Fibroblast of peridontal ligament (primary cell): ENCODE data around the gene NDST1.

Experiments
- DNase-seq: peaks from one replicate; pipeline ENCODE4 v3.0.0-alpha.2; 2010; ENCODE audit errors: extremely low read depth

NDST1 gene

DNA sequence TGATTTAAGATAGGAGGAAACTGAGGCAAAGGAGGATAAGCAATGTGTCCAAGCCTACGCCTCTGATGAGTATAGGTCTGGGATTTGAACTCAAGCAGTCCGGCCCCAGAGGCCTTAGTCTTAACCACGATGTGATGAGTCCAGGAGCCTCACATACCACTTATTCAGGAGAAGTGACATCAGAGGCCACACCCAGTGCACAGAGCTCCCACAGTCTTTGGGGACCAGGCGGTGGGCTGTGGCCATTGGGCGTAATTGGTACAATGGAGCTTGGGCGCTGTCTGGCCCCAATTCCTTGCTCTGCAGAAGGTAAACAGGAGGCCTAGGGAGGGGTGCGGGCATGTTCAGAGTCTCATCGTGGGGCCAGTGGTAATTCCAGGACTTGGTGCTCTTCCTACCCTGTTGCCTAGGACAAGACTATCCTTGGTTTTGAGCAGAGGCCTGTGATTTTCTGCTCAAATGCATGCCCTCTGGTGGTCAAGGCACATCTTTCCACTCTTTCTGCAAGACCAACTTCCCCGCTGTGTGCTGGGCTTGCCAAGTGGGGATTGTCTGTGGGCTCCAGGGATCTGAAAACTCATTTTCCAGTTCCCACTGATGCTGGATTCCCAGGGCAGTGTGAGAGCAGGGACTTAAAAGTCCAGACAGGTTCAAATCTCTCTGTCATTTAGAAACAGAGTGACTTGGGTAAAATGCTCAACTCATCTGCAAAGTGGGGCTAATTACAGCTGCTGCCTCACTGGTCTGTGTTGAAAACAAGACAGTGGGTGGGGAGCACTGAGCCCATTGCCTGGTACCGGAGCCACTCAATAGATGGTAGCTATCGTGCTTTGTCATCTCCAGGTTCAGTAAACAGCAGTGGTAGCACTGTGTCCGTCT is 15.8 kb downstream of the NDST1 start:
- DNase-seq: peak; percentile 86

DNA sequence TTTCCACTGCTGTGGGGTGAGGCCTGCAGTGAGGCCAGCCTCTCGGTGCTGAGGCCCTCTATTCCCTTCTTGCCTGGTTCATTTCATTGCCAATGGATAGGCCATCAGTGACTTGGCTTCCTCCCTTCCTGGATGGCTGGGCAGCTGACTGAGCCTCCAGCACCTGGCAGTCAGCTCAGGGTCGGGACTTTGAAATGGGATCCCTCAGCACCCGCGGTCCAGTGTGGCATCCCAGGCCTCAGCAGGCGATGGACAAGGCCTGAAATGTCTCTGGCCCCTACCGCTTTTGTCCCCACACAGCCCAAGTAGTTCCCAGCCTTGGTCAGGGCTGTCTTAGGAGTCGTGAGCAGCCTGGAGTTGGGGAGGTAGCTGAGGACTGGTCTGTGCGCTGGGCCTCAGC is 17.2 kb downstream of the NDST1 start:
- DNase-seq: no peak

DNA sequence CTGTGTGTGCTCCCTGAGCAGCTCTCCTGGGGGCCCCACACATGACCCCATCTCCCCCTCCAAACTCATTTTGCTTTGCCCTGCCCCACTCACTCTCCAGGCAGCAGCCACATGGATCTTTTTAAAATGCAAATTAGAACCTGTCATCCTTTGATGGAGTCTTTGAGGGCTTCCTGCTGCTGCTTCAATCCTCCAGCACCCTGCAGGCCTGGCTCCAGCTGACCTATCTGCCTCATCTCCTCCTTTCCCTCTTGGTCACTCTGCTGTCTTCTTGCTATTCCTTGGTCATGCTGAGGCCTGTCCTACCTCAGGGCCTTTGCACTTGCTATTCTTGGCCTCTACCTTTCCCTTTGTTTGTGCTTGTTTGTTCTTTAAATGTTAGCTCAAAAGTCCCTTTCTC is 17.9 kb downstream of the NDST1 start:
- no peak for DNase-seq

DNA sequence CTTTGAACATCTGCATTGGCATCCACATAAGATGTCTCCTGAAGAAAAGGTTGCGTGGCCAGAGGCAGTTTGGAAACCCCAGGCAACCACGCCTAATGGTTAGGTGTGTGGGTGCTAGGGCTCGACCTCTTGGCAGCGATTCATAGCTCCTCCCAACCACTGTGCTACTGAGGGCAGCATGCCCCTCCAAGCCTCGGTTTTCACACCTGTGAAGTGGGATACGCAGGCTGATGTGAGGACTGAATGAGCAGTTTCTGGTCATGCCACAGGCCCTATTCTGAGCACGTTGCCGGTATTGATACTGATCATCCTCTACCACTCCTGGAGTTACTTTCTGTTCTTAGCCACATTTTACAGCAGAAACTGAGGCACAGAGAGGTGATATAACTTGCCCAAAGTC is 19.1 kb downstream of the NDST1 start:
- DNase-seq: no peak

DNA sequence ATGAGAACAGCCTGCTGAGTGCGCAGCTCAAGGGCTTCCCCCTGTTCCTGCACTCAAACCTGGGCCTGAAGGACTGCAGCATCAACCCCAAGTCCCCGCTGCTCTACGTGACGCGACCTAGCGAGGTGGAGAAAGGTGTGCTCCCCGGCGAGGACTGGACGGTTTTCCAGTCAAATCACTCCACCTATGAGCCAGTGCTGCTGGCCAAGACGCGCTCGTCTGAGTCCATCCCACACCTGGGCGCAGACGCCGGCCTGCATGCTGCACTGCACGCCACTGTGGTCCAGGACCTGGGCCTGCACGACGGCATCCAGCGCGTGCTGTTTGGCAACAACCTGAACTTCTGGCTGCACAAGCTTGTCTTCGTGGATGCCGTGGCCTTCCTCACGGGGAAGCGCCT is 19.9 kb downstream of the NDST1 start:
- no peak for DNase-seq

DNA sequence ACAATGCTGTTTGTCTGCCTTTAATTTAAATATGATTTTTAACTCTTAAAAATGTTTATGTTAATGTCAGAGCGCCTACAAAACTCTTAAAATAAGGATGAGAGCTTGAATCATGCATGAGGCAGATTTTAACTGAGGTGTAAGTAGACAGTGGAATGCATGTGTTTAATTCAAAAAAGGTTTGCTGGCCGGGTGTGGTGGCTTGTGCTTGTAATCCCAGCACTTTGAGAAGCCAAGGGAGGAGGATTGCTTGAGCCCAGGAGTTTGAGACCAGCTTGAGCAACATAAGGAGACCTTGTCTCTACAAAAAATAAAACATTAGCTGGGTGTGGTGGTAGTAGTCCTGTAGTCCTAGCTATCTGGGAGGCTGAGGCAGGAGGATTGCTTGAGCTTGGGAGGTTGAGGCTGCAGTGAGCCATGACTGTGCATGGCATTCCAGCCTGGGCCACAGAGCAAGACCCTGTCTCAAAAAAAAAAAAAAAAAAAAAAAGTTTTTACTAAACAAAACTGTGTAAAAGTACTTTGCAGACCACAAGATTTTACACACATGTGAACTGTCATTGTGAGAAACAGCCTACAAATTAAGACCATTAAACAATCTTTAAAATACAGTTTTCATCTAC is 21.1 kb downstream of the NDST1 start:
- DNase-seq: no peak

DNA sequence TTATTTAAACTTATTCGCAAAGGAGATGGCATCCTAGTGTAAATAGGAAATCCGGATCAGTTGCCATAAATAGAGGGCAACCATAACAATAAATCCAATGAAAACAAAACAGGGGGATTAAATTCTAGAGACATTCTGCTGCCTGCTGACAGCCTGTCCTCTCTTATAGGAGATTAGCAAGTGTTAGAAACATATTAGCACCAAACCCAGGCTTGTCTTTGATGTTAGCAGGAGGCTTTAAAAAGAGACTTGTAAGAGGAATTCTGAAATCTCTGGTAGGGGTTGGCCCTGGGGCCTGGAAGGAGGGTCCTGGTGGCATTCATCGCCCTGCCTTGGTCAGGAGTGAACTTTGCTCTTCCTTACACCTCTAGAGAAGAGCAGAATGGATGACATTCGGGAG is 21.6 kb downstream of the NDST1 start:
- DNase-seq: no peak

DNA sequence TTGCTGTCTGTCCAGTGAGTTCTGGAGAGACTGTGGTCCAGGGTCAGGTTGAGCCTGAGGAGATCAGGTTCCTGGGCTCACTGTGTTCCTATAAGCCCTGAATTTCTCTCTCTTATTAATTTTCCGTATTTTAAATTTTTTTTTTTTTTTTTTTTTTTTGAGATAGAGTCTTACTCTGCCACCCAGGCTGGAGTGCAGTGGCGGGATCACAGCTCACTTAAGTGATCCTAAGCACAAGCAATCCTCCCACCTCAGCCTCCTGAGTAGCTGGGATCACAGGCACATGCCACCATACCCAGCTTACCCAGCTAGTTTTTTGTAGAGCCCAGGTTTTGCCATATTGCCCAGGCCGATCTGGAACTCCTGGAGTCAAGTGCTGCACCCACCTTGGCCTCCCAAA is 22.5 kb downstream of the NDST1 start:
- no peak for DNase-seq

DNA sequence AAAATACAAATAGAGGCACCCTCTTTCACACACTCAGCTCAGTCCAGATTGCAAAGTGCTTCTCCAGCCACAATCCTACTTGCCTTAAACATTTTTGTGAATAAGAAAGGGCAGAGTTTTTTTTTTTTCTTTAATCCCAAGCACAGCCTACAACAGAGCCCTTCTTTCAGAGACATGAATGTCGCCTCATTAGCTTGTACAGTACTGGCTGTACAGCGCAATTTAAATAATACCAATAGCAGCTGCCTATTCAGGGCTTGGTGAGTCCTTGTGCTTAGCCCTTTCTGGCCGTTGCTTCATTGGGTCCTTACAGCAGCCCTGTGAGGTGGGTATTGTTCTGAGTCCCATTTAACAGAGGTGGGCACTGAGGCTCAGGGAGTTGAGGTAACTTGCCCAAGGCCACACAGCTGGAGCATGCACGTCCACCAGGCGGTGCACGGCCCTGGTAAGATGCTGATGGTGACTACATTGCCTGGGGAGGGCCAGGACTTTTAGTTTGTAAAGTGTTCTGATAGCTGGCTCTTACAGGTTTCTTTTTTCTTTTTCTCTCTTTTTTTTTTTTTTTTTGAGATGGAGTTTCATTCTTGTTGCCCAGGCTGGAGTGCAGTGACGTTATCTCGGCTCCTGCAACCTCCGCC is 23.1 kb downstream of the NDST1 start:
- no peak for DNase-seq

DNA sequence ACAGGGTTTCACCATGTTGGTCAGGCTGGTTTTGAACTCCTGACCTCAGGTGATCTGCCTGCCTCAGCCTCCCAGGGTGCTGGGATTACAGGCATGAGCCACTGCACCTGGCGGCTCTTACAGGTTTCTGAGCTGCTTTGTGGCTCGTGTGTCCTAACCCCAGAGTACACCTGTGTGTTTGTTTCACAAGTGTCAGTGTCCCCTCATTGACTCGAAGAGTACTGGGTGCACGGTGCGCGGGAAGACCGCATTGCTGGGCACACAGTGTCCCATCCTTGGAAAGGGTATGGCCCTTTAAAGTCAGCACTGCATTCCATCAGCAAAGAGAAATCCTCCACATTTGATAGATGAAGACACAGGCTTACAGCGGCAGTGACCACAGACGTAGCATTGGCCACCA is 23.8 kb downstream of the NDST1 start:
- no peak for DNase-seq

DNA sequence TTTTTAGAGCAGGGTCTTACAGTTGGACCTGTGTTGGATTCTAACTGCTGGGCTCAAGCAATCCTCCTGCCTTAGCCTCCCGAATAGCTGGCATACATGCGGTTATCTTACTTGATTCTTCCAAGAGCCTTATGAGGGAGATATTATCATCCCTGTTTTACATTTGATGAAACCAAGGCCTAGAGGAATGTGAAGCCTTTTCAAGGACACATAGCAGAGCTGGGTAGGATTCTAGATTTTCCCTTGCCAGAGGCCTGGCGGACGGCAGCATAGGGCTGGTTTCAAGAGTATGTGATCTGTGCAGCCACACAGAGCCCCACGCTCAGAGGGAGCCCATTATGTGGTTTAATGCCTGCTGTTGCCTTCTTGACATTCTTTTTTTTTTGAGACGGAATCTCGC is 24.2 kb downstream of the NDST1 start:
- no peak for DNase-seq

DNA sequence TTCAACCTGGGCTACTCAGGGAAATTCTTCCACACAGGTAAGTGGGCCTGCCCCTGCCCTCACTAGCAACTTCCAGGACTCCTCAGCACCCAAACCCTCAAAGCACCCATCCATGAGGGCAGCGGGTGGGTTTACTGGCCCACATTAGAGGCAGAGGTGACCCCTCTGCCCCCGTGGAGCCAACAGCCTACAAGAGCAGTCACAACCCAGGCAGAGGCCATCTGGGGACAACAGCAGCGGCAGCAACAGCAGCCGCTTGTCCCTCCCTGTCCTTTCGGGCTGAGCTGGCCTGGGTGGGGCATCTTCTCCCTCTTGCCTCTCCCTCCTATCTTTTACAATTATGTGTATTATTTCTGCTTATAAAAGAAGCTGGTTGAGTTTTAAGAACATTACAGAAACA is 25.1 kb downstream of the NDST1 start:
- no peak for DNase-seq

DNA sequence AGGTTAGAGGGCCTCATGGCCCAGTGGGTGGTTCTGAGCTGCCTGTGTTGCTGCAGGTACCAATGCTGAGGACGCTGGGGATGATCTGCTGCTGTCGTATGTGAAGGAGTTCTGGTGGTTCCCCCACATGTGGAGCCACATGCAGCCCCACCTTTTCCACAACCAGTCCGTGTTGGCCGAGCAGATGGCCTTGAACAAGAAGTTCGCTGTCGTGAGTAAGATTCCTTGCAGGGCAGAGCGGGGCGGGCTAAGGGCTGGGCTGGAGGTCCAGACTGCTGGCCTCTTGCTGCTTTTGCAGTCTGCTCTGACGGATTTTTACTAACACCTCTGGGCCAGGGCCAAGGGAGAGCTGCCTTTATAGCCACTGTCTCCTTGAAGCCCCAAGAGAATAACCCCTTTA is 26.9 kb downstream of the NDST1 start:
- no peak for DNase-seq

DNA sequence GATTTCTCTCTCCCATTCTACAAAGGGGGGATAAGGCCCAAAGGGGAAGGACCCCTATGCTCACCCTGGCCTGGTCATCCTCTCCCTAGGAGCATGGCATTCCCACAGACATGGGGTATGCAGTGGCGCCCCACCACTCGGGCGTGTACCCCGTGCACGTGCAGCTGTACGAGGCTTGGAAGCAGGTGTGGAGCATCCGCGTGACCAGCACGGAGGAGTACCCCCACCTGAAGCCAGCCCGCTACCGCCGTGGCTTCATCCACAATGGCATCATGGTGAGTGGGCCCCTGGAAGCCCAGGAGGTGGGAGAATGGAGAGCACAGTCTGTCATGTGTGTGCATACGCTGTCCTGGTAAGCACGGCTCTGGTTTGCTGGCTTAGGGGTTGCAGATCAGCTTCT is 27.7 kb downstream of the NDST1 start:
- DNase-seq: no peak

DNA sequence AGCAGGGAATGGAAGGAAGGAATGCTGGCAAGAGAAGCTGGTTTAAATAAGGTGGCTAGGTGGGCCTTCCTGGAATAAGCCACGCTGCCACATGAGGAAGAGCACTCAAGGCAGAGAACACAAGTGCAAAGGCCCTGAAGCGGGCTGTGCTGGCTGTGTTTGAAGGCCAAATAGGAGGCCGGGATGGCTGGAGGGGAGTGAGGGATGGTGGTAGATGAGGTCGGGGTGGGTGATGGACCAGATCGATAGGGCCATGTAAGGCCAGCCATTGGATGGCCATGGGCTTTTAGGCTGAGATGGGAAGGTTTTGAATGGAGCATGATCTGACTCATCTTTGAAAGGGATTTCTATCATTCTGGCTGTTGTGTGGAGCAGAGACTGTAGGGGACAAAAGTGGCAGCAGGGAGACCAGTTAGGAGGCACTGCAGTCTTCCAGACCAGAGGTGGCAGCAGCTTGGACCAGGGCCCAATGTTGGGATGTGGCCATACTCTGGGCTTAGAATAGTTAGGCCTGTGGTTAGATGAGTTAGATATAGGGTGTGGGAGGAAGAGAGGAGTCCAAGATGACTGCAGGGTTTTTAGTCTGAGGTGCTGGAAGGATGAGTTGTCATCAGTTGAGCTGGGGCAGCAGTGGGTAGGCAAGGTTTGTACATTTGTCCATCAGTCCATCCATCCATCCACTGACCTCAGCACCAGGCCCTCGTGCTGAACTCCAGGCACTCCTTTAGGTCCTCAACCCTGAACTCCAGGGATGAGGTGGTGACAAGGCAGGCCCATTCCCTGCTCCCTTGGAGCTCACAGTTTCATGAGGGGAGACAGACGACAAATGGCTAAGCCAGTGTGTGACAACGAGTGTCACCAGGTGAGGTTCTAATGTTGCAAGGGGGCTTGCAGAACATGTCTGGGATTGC is 30.3 kb downstream of the NDST1 start:
- peak; percentile 44 for DNase-seq

DNA sequence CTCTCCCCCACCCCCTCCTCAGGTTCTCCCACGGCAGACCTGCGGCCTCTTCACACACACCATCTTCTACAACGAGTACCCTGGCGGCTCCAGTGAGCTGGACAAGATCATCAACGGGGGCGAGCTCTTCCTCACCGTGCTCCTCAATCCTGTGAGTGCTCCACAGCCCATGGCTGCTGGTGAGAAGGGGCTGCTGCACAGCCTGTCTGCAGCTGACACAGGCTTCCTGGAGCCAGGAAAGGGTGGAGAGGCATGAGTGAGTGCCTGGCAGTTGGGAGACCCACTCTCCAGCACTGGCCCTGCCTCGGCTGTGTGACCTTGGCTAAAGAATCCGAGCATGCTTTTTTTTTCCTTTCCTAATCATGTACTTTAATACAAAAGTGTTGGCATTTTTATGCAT is 31.3 kb downstream of the NDST1 start:
- DNase-seq: no peak

DNA sequence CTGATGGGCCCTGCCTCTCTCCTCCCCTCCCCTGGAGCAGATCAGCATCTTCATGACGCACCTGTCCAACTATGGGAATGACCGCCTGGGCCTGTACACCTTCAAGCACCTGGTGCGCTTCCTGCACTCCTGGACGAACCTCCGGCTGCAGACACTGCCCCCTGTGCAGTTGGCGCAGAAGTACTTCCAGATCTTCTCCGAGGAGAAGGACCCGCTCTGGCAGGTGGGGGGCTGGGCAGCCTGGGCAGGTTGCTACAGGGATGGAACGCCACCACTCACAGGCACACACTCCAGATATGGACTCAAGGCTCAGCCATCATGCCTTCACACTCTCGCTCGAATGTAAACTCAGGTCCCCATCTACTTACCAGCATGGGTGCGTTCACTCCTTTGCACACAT is 32.1 kb downstream of the NDST1 start:
- no peak for DNase-seq

DNA sequence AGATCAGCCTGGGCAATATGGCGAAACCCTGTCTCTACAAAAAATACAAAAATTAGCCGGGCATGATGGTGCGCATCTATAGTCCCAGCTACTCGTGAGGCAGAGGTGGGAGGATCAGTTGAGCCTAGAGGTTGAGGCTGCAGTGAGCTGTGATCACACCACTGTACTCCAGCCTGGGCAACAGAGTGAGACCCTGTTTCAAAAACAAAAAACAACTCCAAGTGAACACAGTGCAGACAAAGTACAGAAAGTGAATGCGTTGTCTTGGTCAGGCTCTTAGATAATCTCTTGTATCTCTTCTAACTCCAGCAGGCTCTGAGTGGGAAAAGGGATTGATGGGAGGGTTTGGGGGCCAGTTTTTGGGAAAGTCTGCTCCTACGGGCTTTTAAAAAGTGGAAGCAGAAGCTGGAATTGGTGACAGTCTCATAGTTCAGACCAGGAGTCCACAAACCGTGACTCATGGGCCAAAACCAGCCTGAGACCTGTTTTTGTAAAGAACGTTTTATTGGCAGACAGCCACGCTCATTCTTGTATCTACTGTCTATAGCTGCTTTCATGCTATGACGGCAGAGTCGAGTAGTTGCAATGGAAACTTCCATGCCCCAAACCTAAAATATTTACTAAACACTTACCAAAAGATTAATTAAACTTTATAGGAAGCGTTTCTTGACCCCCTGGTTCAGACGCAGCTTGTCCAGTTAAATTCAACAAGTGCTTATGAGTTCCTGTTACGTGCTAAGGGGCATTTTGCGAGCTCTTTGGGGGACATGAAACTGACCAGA is 32.9 kb downstream of the NDST1 start:
- DNase-seq: peak; percentile 92

DNA sequence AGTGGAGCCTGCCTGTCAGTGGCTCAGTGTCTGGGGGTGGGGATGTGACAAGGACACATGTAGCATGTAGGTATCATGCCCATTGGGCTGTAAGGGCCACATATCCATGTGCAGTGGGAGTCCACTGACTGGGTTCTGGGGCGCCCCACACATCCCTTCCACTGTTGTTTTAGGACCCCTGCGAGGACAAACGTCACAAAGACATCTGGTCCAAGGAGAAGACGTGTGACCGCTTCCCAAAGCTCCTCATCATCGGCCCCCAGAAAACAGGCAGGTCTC is 33.4 kb downstream of the NDST1 start:
- DNase-seq: no peak

DNA sequence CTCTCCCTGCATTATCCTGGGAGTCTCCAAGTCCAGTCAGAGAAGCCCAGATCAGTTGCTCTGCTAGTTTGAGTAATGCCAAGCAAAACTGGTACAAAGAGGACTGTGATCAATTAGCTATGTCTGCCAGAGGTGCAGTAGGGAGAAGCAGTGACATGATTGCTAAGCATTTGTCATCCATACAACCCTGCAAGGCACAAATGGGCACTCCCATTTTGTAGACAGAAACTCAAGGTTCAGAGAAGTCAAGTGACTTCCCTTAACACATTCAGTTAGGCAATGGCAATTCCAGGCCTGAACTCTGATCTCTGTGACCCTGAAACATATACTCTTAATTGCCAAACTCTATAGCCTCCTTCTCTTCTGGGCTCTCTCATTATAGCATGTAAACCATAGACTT is 34.0 kb downstream of the NDST1 start:
- DNase-seq: no peak

DNA sequence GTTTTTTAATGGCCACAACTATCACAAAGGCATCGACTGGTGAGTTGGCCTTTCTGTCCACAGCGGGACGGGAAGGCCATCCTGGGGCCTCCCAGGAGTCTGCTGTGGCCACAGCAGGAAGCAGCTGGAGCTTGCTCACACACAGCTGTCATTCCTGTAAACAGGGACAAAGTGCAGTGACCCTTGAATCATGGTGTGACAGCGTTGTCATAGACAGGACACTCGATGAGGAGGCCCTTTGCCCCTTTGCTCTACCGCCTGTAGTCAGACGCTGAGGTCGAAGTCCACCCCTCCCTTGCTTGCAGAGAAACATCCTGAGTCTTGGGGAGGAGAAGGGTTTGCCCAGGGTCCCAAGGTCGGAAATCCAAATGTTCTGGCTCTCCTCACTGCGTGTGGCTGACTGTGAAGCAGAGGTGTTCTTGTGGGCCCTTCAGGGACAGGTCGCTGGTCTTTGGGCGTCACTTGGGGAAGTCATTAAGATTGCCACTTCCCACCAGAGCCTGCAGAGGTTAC is 35.1 kb downstream of the NDST1 start:
- no peak for DNase-seq
